ENCODE results near the gene C10orf62. TPM values are rescaled to one million over a fixed set of nuclear protein-coding genes. Genes with fewer than 3 reads are reported as not detected.
A peak's percentile ranks its signal among the peaks of the same experiment; 100 is the strongest.

The C10orf62 gene
- total and polyA plus RNA-seq, 2 of the 13 experiments (the other 11 are each of a cell fraction or from before 2014, with no cell fraction given): 0.61 to 1.6 TPM

GRCh38 chr10:97584798-97585438, 4.6 kb upstream of the C10orf62 start (continued):
- TF ChIP-seq ZNF263 (CRISPR knock-in tag; IDR thresholded peaks at IDR 0.05): 0 out of 2 replicates have a peak, but pooled peaks have one; percentile 14
- TF ChIP-seq ARNTL (CRISPR knock-in tag; IDR thresholded peaks at IDR 0.05): peak; percentile 59; the same call in 1 of the 2 replicates
- TF ChIP-seq, protein P1, sequence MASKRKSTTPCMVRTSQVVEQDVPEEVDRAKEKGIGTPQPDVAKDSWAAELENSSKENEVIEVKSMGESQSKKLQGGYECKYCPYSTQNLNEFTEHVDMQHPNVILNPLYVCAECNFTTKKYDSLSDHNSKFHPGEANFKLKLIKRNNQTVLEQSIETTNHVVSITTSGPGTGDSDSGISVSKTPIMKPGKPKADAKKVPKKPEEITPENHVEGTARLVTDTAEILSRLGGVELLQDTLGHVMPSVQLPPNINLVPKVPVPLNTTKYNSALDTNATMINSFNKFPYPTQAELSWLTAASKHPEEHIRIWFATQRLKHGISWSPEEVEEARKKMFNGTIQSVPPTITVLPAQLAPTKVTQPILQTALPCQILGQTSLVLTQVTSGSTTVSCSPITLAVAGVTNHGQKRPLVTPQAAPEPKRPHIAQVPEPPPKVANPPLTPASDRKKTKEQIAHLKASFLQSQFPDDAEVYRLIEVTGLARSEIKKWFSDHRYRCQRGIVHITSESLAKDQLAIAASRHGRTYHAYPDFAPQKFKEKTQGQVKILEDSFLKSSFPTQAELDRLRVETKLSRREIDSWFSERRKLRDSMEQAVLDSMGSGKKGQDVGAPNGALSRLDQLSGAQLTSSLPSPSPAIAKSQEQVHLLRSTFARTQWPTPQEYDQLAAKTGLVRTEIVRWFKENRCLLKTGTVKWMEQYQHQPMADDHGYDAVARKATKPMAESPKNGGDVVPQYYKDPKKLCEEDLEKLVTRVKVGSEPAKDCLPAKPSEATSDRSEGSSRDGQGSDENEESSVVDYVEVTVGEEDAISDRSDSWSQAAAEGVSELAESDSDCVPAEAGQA (IDR thresholded peaks at IDR 0.05; ENCODE audit: low read depth): no peak
- TF ChIP-seq, protein P1 (CRISPR knock-in tag; IDR thresholded peaks at IDR 0.05; ENCODE audit: borderline replicate concordance): no peak
- TF ChIP-seq ZNF484 (CRISPR knock-in tag; IDR thresholded peaks at IDR 0.05; ENCODE audit: borderline replicate concordance, low read depth): no peak
- TF ChIP-seq SNAPC2 (CRISPR knock-in tag; IDR thresholded peaks at IDR 0.05): 0 out of 2 replicates have a peak, but pooled peaks have one; percentile 63
- peak; percentile 43; the same call in 1 of the 2 replicates for TF ChIP-seq GATAD1 (CRISPR knock-in tag; IDR thresholded peaks at IDR 0.05)
- no peak for TF ChIP-seq ZMAT3 (CRISPR knock-in tag; conservative IDR thresholded peaks at IDR 0.05)
- TF ChIP-seq NR2F1 (CRISPR knock-in tag; IDR thresholded peaks at IDR 0.05): no peak
- no peak for TF ChIP-seq BRD4 (CRISPR knock-in tag; IDR thresholded peaks at IDR 0.05)
- no peak for TF ChIP-seq MTF1 (CRISPR knock-in tag; IDR thresholded peaks at IDR 0.05)
- peak; percentile 68; the same call in 1 of the 2 replicates for TF ChIP-seq IRX3 (CRISPR knock-in tag; IDR thresholded peaks at IDR 0.05; ENCODE audit: borderline replicate concordance, low read depth)
- TF ChIP-seq ISX (CRISPR knock-in tag; conservative IDR thresholded peaks at IDR 0.05): 0 out of 2 replicates have a peak, but pooled peaks have one; percentile 36
- TF ChIP-seq ZNF629 (CRISPR knock-in tag; conservative IDR thresholded peaks at IDR 0.05): peak; percentile 27; the same call in 1 of the 2 replicates
- 0 out of 2 replicates have a peak, but pooled peaks have one; percentile 29 for TF ChIP-seq ZFP41 (CRISPR knock-in tag; IDR thresholded peaks at IDR 0.05; ENCODE audit: borderline replicate concordance)
- peak; percentile 84; the same call in 1 of the 2 replicates for TF ChIP-seq SMYD3 (CRISPR knock-in tag; IDR thresholded peaks at IDR 0.05)
- 0 out of 2 replicates have a peak, but pooled peaks have one; percentile 57 for TF ChIP-seq ZNF724P (CRISPR knock-in tag; IDR thresholded peaks at IDR 0.05; ENCODE audit: borderline replicate concordance)
- no peak for TF ChIP-seq HINFP (CRISPR knock-in tag; IDR thresholded peaks at IDR 0.05; ENCODE audit: low read depth)
- TF ChIP-seq PTBP1 (IDR thresholded peaks at IDR 0.05; ENCODE audit: low read depth, low read length, poor library complexity, severe bottlenecking): no peak
- TF ChIP-seq ZNF788 (CRISPR knock-in tag; IDR thresholded peaks at IDR 0.05; ENCODE audit: borderline replicate concordance): no peak
- TF ChIP-seq PPARG (CRISPR knock-in tag; conservative IDR thresholded peaks at IDR 0.05): 0 out of 2 replicates have a peak, but pooled peaks have one; percentile 40
- peak; percentile 88; the same call in 1 of the 2 replicates for TF ChIP-seq ZNF232 (CRISPR knock-in tag; IDR thresholded peaks at IDR 0.05; ENCODE audit: borderline replicate concordance)
